ENCODE measurements around the gene TEP1.

Gene TEP1

GRCh38 chr14:20427231-20428009, 14.1 kb upstream of the TEP1 start:
- Histone ChIP-seq H3K4me1 (ENCODE audit: control insufficient read depth in 1 of 2, insufficient read depth in 1 of 2, low read depth in 1 of 2, low read length in 1 of 2) (peaks cover 30 to 32% of the 10 kb centered on the region in 2 experiments), H3K4me3 (ENCODE audit: low read depth in 1 of 2, low read length in 1 of 2) (peak overlapping the region; percentile 53 to 62), H3K36me3 (no peaks in the 10 kb centered on the region), H3K27me3 (no peaks in the 10 kb centered on the region), H3K27ac (peak overlapping the region; percentile 86), H3K9me3 (no peaks in the 10 kb centered on the region)
- TF ChIP-seq CTCF (IDR thresholded peaks at IDR 0.05) = no peak

- TF ChIP-seq CTCF (IDR thresholded peaks at IDR 0.05) = no peak
- H3K4me3 ChIP-seq (ENCODE audit: low read depth in 1 of 2, low read length in 1 of 2) = no peak overlapping the region
These were observed 11.6 kb upstream of the TEP1 start for GRCh38 chr14:20424851-20425250.

GRCh38 chr14:20422886-20423285, 9.6 kb upstream of the TEP1 start:
- no peak for TF ChIP-seq CTCF (IDR thresholded peaks at IDR 0.05)
- H3K27me3 ChIP-seq = no peaks in the 10 kb centered on the region
- H3K4me3 ChIP-seq (ENCODE audit: low read depth in 1 of 2, low read length in 1 of 2) = no peak overlapping the region
- H3K36me3 ChIP-seq = no peaks in the 10 kb centered on the region
- no peaks in the 10 kb centered on the region for H3K9me3 ChIP-seq
- no peak overlapping the region for H3K27ac ChIP-seq
- H3K4me1 ChIP-seq (ENCODE audit: control insufficient read depth in 1 of 2, insufficient read depth in 1 of 2, low read depth in 1 of 2, low read length in 1 of 2) = peaks cover 9 to 10% of the 10 kb centered on the region in 2 experiments

More at GRCh38 chr14:20424851-20425250, 11.6 kb upstream of the TEP1 start:
- H3K36me3 ChIP-seq = no peaks in the 10 kb centered on the region
- H3K27ac ChIP-seq = no peak overlapping the region
- peaks cover 27 to 29% of the 10 kb centered on the region in 2 experiments for H3K4me1 ChIP-seq (ENCODE audit: control insufficient read depth in 1 of 2, insufficient read depth in 1 of 2, low read depth in 1 of 2, low read length in 1 of 2)
- H3K27me3 ChIP-seq = no peaks in the 10 kb centered on the region
- H3K9me3 ChIP-seq = no peaks in the 10 kb centered on the region

- Histone ChIP-seq H3K27me3 (no peaks in the 10 kb centered on the region), H3K9me3 (no peaks in the 10 kb centered on the region), H3K4me3 (ENCODE audit: low read depth in 1 of 2, low read length in 1 of 2) (no peak overlapping the region), H3K36me3 (no peaks in the 10 kb centered on the region), H3K4me1 (ENCODE audit: control insufficient read depth in 1 of 2, insufficient read depth in 1 of 2, low read depth in 1 of 2, low read length in 1 of 2) (peaks cover 0 to 4% of the 10 kb centered on the region in 2 experiments), H3K27ac (no peak overlapping the region)
- no peak for TF ChIP-seq CTCF (IDR thresholded peaks at IDR 0.05)
These were observed 8.0 kb upstream of the TEP1 start for GRCh38 chr14:20421267-20421666.

GRCh38 chr14:20419419-20419818, 6.1 kb upstream of the TEP1 start:
- no peaks in the 10 kb centered on the region for H3K27me3 ChIP-seq
- no peak for TF ChIP-seq CTCF (IDR thresholded peaks at IDR 0.05)
- no peak overlapping the region for H3K4me3 ChIP-seq (ENCODE audit: low read depth in 1 of 2, low read length in 1 of 2)
- H3K4me1 ChIP-seq (ENCODE audit: control insufficient read depth in 1 of 2, insufficient read depth in 1 of 2, low read depth in 1 of 2, low read length in 1 of 2) = peaks cover under 1 to 4% of the 10 kb centered on the region in 2 experiments
- no peaks in the 10 kb centered on the region for H3K36me3 ChIP-seq
- H3K27ac ChIP-seq = no peak overlapping the region
- no peaks in the 10 kb centered on the region for H3K9me3 ChIP-seq

Measured in neutrophil (primary cell).